ENCODE measurements around the gene POLN.
A peak's percentile ranks its signal among the peaks of the same experiment; 100 is the strongest.

POLN gene

DNA sequence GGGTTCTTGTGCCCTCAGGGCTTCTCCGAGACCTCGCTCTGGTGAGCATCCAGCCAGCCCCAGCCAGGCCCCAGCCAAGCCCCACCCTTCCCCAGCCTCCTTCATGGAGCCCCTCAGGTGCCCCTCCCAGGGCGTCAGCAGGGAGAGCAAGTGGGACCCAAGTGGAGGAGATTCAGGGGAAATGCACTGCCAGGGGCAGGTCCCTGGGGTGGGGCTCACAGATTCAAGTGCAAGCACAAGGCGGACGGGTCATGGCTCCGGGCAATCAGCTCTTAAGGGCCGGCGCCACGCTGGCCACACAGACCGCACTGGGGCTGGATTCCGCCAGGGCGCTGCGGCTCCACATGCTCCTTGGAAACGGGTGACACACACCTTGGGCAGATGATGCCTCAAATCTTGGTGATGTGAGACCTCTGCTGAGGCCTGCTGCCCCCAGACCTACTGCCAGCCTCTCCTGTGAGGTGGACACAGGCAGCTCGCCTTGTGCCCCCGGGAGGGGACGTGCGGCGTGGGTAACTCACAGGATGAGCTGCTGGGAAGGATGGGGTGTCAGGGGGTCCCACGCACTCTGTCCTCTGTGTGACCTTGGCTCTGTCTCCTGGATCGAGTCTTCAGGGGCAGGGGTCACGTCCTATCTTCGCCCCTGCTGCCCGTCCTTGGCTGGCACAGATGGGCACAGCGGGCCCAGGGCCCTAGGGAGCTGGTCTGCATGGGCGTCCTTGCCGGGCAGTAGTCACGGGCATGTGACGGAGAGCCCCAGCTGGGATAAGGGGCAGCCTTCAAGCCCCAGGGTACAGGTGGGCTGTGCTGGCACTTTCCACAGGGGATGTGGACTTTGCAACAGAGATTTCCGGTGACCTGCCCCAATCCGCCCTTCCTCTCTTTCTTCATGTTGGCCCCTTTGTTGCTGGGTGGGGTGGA is 165.7 kb downstream of the POLN start:
- Histone ChIP-seq H3K27ac (no peak overlapping the region), H3K4me3 (no peak overlapping the region)
- DNase-seq (ENCODE audit: low spot score), result peak; percentile 65
- TF ChIP-seq, protein P1, sequence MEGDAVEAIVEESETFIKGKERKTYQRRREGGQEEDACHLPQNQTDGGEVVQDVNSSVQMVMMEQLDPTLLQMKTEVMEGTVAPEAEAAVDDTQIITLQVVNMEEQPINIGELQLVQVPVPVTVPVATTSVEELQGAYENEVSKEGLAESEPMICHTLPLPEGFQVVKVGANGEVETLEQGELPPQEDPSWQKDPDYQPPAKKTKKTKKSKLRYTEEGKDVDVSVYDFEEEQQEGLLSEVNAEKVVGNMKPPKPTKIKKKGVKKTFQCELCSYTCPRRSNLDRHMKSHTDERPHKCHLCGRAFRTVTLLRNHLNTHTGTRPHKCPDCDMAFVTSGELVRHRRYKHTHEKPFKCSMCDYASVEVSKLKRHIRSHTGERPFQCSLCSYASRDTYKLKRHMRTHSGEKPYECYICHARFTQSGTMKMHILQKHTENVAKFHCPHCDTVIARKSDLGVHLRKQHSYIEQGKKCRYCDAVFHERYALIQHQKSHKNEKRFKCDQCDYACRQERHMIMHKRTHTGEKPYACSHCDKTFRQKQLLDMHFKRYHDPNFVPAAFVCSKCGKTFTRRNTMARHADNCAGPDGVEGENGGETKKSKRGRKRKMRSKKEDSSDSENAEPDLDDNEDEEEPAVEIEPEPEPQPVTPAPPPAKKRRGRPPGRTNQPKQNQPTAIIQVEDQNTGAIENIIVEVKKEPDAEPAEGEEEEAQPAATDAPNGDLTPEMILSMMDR (IDR thresholded peaks at IDR 0.05), result no peak

DNA sequence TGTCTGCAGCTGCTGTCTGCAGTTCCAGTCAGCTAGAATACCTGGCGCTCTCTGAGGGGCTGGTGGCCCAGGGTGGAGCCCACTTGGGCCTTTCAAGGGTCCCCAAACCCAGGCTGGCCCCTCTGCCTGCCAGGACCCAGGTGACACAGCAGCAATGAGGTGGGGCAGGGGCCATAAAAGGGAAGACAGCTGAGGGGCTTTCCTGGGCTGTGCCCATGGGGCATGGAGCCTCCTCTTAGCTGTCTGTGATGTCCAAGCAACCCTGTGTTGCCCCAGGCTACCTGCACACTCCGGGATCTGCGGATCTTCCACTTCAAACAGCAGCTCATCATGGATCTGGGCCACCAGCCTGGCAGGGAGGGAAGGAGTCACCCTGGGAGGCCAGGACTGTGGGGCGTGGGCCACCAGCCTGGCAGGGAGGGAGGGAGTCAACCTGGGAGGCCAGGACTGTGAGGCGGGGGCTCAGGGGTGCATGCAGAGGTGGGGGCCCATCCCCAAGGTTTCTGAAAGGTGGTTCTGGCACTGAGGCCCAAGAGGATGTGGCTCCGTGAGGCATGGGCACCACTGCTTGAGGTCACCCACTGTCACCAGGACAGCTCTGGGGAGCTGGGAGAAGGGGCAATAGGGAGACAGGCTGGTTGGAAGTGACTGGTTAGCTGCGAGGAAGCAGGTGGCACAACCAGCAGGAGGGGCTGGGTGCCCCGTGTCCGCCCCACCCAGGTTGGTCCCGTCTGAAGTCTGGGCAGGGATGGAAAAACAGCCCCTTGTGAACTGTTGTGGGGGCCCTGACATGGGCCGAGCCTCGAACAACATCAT is 166.5 kb downstream of the POLN start:
- TF ChIP-seq, protein P1 (IDR thresholded peaks at IDR 0.05), result no peak
- DNase-seq (ENCODE audit: low spot score), result no peak
- no peak overlapping the region for H3K27ac ChIP-seq
- H3K4me3 ChIP-seq, result no peak overlapping the region

DNA sequence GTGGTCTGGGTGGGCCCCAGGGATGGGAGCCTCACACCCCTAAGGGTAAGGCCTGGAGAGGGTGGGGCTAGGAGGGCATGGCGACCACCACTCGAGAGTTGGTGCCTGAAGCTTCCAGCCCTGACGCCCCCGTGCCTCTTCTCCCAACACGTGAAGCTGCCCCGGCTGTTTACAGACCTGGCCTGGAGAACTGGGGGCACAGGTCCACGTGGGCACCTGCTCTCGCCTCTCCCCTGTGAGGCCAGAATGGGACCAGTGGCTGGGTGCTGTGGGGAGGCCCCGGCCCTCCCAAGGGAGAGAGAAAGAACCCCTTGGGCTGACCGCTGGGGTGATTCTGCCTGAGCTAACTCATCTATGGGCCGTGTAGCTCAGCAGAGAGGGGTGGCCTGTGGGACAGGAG is 167.3 kb downstream of the POLN start:
- H3K4me3 ChIP-seq, result no peak overlapping the region
- TF ChIP-seq, protein P1 (IDR thresholded peaks at IDR 0.05), result no peak
- H3K27ac ChIP-seq, result no peak overlapping the region
- no peak for DNase-seq (ENCODE audit: low spot score)

DNA sequence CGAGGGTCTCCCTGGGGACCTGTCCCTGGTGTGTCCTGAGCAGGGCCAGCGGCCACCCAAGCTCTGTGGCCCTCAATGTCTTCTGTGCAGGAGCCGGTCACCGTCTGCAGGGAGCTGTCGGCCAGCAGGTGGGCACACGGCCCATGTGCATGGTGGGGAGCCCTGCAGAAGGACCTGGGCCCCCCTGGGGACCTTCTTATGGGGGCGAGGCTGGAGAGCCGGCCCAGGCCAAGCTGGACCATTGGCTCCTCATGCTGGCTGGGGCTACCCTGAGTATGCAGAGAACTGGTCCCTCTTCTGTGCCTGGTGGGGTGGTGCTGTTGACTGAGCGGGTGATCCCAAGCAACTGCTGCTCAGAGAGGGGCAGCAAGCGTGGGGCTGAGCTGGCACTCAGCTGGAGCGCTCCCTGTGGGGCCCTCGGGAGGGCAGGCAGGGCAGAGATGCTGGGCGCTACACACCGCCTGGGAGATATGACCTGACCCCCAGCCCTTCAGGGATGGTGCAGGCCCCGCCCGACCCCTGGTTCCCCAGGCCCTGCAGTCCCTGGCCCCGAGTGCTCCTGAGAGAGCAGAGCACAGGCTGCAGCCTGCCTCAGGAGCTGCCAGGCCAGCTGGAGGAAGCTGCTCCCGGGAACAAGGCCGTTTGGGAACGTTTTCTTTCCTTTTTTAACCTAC is 168.0 kb downstream of the POLN start:
- no peak for DNase-seq (ENCODE audit: low spot score)
- H3K4me3 ChIP-seq, result no peak overlapping the region

DNA sequence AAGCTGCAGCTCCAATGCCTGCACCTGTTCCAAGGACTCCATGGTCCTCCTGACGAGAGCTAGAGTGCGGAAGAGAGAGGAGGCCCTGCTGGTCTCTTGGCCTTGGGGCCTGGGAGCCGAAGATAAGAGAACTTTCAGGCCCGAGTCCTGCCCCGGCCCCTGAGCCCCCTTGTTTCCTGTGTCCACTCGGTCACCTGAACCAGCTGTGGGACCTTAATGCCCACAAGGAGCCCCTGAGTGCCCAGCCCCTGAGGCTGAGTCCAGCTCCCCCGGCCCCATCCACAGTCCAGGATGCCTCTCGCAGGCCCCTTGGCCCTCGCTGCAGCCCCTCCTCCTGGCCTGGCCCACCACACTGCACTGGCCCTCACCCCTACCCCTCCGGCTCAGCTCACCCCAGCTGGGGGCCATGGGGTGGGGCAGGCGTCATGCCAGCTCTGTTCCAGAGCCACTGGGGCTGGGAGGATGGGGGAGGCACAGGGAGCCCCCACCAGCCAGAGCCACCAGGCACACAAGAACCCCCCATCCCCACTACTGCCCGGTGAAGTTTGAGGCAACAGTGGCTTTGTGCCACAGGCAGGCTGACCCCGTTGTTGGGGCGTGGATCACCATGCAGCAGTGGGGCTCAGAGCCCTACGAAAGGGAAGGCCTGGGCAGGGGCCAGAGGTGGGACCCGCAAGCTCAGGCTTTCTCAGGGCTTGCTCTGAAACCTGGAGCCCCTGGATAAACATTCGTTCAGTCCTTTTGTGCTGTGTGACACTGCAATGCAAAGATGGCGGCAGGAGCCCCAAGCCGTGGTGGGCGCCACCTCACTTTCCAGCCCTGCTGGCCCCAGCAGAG is 168.7 kb downstream of the POLN start:
- Histone ChIP-seq H3K27ac (no peak overlapping the region), H3K4me3 (no peak overlapping the region)
- TF ChIP-seq, protein P1 (IDR thresholded peaks at IDR 0.05), result no peak
- no peak for DNase-seq (ENCODE audit: low spot score)

More for the DNA sequence above, 168.0 kb downstream of the POLN start:
- TF ChIP-seq, protein P1 (IDR thresholded peaks at IDR 0.05), result no peak
- H3K27ac ChIP-seq, result no peak overlapping the region
